GM21619 (cell line): ENCODE results near the gene KCNE5.
"Not testable (repeated sequence)": the region's sequence is repeated elsewhere in the genome, so short reads cannot be mapped to it uniquely, and the experiment has no call there.

Experiments used
- ATAC-seq: cut with Tn5 transposase; IDR thresholded peaks from one replicate; pipeline ENCODE4 v1.9.1; 2021; ENCODE audit not compliant: unreplicated experiment

Gene KCNE5

GRCh38 chrX:109619771-109620170, 5.2 kb downstream of the KCNE5 start:
- no peak for ATAC-seq

DNA sequence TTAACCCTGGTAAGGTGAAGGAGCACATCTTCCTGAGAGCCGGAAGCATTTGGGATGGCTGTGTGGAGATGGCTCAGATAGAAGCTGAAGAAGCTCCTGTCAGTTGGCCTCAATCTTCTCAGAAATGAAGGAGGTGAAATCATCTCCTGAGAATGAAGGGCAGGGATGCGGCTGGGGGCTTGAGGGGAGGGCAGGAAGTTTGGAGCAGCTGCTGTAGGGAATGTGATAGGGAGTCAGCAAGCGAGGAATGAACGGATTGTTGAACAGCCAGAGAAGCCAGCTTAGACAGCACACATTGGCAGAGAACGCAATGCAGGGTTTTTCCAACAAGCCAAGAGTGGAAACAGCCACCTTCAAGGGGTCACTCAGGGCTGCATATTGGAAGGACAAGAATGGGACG, 10.0 kb downstream of the KCNE5 start:
- no peak for ATAC-seq

GRCh38 chrX:109601486-109601885, 23.5 kb downstream of the KCNE5 start:
- no peak for ATAC-seq

DNA sequence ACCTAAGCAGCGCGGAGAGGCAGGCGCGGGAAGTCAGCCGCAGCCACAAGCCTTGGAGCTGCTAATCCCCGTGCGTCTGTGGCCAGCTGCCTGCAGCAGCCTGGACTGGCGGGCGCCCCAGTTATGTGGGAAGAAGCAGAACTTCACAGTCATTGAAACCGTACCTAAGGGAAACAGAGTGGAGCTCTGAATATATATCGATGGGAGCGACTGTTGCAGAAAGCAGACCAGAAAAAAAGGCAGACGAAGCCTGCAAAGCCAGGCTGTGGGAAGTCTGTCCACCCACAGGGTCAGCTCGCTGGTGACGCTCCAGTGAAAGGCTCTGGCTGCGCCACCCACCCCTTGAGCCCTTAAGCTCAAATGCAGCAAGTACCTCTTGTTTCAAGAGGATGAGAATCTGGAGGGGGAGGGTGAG, 24.7 kb downstream of the KCNE5 start:
- ATAC-seq: no peak

DNA sequence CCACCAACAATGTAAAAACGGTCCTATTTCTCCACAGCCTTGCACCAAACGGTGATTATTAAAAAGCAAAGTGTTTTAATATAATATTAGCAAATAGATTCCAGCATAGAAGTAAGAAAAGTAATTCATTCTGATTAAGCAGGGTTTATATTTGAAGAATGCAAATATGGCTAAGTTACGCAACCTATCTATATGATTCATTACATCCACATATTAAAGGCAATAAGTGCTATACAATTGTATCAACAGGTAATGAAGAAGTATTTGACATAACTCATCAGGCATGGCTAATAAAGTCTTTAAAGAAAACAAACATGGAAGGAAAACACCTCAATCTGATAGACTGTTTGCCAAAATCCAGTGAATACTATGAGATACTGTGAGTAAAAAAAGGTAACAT, 29.0 kb downstream of the KCNE5 start:
- ATAC-seq: no peak

- no peak for ATAC-seq
These were observed 34.8 kb downstream of the KCNE5 start for GRCh38 chrX:109590176-109590575.

DNA sequence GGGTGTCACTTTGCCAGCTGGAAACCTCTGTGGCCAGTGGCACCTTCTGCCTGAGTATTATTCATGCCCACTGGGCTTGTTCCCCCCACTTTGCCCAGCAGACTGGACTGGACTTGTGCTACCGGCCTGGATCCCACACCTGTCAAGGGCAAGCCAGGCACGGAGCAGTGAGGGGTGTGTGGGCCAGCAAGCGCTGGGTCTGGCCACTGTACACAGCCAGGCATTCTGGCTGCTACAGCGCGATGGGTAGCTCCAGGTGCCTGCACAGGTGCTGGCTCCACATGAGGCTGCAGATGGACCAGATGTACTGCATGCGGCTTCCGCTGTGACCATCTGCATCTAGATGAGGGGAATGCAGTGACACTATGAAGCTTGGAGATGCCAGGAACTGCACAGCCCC, 39.5 kb downstream of the KCNE5 start:
- ATAC-seq: no peak

GRCh38 chrX:109578916-109579315, 46.1 kb downstream of the KCNE5 start:
- no peak for ATAC-seq

DNA sequence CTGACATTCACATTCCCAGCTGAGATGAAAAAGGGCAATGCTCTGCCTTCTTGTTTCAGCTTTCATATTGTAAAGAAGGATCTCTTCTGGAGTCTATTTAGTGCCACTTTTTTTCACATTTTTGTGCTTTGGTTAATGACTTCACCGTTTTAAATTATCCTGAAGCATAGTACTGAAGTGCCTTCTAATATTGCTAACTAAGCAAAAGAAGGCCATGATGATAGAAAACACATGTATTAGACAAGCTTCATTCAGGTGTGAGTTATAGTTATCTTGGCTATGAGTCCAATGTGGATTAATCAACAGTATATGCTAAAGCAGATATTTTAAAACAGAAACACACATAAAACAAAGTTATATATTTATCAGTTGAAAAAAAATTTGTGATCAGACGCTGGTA, 47.9 kb downstream of the KCNE5 start:
- no peak for ATAC-seq

DNA sequence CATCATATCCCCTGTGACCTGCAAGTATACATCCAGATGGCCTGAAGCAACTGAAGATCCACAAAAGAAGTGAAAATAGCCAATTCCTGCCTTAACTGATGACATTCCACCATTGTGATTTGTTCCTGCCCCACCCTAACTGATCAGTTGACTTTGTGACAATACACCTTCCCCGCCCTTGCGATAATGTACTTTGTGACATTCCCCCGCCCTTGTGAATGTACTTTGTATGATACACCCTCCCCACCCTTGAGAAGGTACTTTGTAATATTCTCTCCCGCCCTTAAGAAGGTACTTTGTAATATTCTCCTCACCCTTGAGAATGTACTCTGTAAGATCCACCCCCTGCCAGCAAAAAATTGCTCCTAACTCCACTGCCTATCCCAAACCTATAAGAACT, 48.9 kb downstream of the KCNE5 start:
- ATAC-seq: not testable (repeated sequence)
